Sciatic nerve (tissue), 2 donors: ENCODE results near the gene DLG2. TPM values are rescaled to one million over a fixed set of nuclear protein-coding genes. Genes with fewer than 3 reads are reported as not detected.

ENCODE experiments used
- ATAC-seq: fragments of 200-7000 bp; cut with Tn5 transposase; one replicate; pipeline ENCODE4 v1.9.1; 2020; ENCODE audit warnings: mild to moderate bottlenecking, moderate library complexity
- DNase-seq: peaks from one replicate; pipeline ENCODE4 v3.0.0-alpha.2; 2020; ENCODE audit warnings: low spot score
- intact Hi-C: fragments of 100-400 bp; cut with DNase I; formaldehyde crosslinking; loops from one replicate; pipeline ENCODE4 v1.14.2; 2022
- total RNA-seq: library from RNA; stranded (reverse); fragmentation: NEBNext Ultra II Directional; extraction: Animal tissue kit (Norgen Biotek cat#: 25700); gene quantifications from one replicate; pipeline ENCODE4 v1.2.1, GENCODE V29; 2021
- donor health status: DM: no; HTN: no; CAD: no.
- donor health status: DM: no; HTN: no; CAD: no.

Gene DLG2
- total RNA-seq, 1 donor from 2014 or later, result 17.3 TPM

DNA sequence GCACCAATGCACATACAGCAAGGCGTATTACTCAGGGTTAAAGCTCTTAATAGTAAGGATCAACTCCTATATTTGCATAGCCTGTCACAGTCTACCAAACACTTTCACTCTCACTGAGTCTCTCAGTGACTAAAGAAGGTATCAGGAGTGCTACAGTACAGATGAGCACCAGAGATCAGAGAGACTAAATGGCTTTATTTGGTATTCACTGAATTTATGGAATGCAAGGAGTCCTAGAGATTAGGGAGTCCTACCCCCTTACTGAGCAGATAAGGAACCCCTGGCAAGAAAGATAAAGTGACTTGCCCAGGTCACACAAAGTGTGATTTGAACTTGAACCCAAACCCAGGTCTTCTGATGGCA is 1944.6 kb downstream of the DLG2 start:
- DNase-seq (no peak), ATAC-seq (no peak)
- intact Hi-C loops, result loop anchor here (10.0 kb wide), 1 partner anchor 262 kb away; no protein-coding TSS in a partner anchor

DNA sequence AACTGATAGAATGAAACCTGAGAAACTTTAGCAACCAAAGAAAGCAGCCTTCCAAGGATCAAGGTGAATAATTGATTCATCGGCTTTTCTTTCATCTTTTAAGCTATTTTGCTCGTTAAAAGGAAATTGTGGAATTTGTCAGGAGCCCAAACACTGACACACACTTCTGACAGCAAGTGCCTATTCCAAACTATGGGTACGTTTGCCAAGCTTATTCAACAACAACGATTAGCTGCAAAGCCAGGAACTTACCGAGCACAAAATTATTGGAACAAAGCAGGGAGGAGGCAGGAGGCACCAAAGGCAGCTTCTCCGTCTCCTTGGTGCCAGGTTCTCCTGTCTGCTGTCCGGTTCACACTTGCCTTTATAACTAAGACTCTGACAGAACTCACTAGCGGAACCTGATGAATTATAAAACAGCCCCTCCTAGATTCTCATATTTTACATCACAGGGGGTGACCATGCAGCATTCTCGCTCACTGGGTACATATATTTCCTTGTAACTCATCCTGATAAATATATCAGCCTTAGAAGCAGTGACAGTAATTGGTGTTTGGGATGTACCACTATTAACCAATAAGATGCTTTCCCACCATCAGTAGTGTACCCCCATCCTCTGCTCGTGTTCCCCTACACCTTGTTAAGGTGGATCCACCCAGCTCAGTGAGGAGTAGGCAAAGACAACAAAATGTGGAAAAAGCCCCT is 1945.1 kb downstream of the DLG2 start:
- intact Hi-C loops, result loop anchor here (10.0 kb wide), 1 partner anchor 263 kb away; no protein-coding TSS in a partner anchor
- ATAC-seq (no peak), DNase-seq (no peak)

DNA sequence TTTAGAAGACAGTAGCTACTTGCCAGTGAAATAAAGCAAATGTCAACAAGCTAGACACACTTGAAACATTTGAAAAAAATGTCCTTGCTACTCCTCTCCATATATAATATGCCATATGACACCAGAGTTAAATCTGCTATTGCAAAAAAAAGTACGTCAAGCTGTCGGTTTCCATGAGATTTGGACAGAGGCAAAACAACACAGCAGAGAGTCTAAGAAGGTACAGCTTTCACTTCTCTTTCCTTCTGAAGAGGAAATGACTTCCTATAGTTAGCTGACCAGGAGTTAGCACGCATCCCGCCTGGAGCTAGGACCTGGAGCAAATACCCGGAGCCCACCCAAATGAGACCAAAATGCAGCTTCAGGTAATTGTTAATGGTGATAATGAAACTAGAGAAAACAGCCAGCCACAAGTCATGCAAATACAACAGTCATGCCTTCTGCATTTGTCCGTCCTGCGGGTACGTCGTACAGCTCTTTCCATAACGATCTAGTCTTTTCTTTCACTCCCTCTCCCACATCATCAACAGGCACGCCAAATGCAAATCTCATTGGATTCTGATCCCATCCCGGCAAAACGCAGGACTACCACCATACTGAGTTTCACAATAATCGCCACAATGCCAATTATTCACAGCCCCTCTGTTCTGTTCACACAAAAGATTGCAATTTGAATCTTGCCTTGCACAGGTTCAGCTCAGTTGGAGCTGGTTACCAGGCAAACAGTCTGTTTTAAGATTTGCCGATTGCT is 1945.9 kb downstream of the DLG2 start:
- no peak for ATAC-seq
- DNase-seq, result no peak
- intact Hi-C loops, result loop anchor here (10.0 kb wide), 1 partner anchor 264 kb away; no protein-coding TSS in a partner anchor

DNA sequence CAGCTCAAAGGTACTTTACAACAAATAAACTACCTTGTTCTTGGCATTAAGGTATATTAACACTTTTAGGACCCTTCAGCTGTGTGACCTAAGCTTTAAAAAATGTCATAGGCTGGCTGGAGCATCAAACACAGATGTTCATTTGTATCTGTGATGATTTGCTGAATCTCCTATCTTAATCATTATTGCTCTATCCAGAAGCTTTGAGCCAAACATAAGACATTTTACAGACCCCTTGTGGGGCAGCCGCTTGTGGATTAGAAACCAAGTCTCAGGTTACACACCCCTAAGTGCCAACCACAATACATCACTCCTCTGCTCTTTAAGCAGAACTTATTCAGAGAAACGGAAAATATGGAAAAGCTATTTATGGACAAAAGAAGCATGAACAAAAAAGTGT is 1946.8 kb downstream of the DLG2 start:
- intact Hi-C loops, result loop anchor here (10.0 kb wide), 1 partner anchor 264 kb away; no protein-coding TSS in a partner anchor
- ATAC-seq (no peak), DNase-seq (no peak)

DNA sequence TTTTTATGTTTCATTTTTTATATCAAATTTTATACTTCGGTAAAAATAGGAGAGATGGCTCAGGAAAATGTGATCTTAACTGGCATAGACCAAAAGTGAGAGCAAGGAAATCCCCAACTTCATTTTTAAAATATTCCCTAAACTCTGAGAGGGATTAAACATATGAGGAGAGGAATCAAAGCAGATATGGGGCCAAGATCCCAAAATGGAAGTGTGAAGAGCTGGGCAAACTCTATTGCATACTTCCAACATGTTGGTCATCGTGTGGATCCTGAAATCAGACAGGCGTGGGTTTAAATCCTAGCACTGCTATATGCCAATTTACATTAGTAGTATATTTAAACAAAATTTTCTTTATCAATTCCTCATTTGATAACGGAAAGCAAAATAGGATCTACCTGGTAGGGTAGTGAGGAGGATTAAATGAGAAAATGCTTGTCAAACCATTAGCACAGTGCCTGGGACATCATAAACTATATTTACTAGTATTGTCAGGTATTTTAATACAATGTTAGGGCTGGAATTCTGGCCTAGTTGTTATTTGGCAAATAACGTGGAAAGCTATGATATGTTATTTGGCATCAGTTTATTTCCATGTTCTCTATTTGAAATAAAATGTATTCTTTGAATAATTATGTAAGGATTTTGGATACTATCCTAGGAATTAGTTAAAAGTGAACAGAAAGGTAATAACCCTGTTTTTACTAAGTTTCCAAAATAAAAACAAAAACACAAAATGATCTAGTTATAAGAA is 1948.1 kb downstream of the DLG2 start:
- DNase-seq (no peak), ATAC-seq (no peak)
- intact Hi-C loops, result no loop called here

DNA sequence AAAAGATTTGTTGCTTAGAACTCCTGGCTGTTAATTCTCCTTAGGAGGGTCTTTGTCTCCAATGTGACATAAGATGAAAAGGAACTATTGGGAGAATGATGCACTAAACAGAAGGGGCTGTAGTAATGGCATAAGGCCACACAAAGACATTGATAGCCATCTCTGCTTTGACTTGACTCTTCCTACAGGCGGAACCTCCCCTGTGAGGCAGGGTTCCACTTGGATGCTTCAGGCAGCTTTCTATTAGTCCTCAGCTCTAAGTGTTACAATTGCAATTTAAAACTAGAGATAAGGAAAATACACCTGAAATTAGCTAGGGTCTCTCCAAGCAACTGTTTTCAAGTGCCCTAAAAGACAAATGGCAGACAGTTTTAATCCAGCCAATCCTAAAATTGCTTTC is 1949.4 kb downstream of the DLG2 start:
- intact Hi-C loops, result no loop called here
- ATAC-seq (no peak), DNase-seq (no peak)

DNA sequence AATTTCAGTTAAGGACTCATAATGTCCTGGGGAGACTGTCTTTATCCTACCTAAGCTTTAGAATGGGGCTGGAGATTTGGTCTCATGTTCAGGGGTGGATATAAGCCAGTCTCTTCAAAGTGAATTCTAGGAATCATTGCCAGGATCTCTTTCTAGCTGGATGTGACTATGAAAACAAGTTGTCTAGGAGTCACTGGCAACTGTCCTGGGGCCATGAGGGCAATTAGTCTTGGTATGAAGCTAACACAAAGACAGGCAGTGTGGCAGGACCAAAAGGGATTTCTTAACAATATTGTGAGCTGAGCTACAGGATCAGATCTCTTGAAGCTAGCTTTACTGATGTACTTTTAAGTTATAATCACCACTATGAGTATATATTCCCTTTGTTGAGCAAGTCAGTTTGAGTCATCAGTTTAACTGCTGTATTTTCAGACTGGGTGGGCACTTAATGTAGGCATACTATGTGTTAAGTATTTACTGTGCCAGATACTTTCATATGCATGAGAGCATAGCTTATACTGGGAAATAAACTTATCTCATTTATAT is 1951.0 kb downstream of the DLG2 start:
- no peak for DNase-seq
- intact Hi-C loops, result no loop called here
- no peak for ATAC-seq

DNA sequence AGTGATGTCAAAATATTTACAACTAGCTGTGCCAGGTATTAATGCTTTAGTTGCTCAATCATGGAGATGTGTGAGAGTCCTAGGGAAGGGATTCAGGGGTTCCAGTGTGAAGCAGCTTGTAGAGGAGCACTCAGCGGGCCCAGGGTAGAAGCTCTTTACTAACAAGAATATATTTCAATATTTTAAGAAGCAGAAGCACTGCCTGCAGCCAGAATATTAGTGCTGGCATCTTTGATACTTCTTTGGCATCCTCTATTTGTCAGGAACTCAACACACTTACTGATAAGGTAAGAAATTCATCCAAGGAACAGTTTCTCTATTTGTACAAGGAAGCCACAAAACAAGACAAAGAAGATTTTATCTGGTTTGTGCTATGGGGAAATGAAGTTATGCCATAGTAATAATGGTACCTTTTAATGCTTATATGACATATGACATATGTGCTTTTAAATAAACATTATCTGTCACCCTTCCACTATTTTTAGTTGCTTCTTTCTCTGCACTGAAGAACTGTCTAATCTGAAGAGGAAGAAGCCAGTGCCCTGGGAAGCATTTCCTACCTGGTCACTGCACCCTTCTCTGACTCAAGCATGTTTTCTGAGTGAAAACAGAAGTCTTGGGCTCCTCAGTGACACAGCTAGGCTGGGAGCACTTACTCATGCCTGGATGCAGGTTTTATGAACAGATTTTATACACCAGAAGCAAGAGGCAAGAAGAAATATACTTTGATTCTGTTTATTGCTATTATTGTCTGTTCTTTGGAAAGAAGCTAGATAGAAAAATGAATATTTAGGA is 1952.8 kb downstream of the DLG2 start:
- DNase-seq (no peak), ATAC-seq (no peak)
- intact Hi-C loops, result no loop called here

DNA sequence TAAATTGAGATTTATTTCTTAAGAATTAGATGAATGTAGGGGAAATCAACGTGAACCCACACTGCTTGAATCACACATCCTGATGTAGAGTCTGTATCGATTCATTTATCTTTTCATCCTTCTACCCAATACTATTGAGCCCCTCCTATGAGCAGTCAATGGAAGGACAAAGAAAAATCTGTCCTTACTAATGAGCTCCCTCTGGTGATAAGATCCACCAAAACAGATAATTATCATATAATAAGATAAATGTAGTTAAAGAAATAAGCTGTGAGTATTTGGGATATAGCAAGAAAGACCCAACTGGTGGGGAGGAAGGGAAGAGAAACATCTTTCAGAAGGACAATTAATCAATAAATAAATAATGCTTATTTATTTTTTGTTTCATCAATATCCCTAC is 1955.9 kb downstream of the DLG2 start:
- intact Hi-C loops, result no loop called here

DNA sequence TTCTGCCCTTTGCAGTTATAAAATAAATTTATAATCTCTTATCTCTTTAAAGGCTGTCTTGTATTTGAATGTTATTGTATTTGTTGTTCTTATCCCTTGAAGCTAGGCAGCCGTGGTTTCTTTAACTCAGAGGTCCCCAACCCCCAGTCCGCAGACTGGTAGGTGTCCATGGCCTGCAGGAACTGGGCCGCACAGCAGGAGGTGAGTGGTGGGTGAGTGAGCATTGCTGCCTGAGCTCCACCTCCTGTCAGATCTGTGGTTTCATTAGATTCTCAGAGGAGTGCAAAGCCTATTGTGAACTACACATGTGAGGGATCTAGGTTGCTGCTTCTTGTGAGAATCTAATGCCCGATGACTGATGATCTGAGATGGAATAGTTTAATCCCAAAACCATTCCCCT is 1961.0 kb downstream of the DLG2 start:
- no peak for DNase-seq
- intact Hi-C loops, result no loop called here
- no peak for ATAC-seq

More for the DNA sequence above, 1955.9 kb downstream of the DLG2 start:
- DNase-seq (no peak), ATAC-seq (no peak)

DNA sequence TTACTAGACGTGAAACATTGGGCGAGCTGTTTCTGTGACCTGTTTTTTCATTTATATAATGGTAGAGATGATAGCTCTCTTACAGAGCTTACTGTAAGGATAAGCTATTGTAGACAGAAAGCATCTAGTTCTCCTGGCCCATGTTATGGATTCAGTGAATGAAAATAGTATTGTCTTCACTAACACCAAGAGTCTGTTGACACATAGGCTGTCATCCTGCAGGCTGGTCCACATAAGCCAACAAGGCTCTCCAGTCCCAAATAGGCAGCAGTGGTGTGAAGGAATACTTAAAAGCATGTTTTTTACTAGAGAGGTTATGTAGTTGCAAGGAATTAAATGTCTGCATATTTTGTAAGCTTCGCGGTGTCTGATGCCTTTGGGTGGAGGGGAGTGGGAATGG is 1963.2 kb downstream of the DLG2 start:
- DNase-seq (no peak), ATAC-seq (no peak)
- intact Hi-C loops, result no loop called here

DNA sequence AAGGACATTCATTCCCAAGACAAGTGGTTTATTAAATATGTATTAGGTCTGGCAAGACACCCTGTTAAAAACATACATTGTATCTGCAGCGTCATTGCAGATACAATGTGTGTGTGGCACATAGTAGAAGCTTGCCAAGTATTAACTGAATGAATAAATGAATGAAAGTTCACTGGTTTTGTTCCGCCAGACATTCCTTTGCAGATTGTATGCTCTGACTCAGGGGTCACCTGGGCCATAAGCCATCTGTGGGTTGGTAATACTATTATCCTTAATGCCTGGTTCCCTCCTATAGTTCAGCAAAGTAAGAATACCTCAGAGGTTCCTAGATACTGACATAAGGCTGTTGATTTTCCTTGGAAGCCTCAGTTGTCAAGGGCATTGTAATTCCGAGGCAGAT is 1963.7 kb downstream of the DLG2 start:
- intact Hi-C loops, result no loop called here
- no peak for ATAC-seq
- no peak for DNase-seq

DNA sequence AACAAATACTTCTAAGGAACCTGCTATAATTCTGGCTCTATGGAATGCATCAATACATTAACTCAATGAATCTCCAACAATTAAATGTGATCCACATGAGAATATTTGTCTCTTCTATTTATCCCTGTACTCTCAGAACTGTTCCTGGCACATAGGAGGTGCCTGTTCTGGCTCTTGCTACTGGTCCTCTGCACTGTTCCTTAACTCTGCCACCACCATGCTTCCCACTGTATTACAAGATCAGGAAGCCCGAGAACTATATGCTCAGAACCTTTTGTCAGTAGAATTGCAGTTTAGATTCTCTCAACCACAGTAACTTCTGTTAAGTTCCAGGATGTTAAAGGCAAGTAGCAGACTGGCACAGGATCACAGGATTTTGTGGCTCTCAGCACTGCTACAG is 1964.7 kb downstream of the DLG2 start:
- DNase-seq, result no peak
- ATAC-seq, result no peak
- intact Hi-C loops, result no loop called here

DNA sequence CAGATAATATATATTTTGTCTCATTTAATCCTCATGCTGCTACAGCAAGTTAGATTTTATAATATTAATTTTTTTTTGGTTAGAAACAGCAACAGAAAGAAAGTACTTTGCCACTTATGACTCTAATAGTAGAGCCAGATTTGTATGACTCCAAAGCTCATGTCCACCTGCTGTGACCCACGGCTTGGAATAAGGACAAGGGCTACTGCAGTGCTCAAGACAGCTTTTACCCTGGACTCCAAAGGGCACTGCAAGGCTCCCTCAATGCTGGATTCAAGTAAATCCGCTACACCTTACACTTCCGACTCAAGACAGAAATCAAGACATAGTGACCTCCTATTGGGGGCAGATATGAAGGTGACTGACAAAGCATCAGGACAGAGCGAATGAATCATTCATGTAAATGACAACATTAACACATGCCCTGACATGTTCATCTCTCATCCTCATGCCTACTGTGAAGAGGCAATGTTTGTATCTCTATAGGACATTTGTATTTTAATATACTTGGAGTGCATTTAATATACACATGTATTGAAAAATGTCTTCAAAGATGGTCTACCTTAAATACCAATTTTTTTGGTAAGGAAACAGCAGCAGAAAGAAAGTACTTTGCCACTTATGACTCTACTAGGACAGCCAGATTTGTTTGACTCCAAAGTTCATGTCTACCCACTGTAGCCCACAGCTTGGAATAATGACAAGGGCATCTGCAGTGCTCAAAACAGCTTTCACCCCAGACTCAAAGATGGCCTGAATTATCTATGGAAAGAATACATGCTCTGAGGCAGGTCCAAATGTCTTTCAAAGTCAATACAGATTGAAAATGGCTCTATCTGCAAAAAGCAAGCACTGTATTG is 1965.4 kb downstream of the DLG2 start:
- ATAC-seq (no peak), DNase-seq (no peak)
- intact Hi-C loops, result no loop called here

DNA sequence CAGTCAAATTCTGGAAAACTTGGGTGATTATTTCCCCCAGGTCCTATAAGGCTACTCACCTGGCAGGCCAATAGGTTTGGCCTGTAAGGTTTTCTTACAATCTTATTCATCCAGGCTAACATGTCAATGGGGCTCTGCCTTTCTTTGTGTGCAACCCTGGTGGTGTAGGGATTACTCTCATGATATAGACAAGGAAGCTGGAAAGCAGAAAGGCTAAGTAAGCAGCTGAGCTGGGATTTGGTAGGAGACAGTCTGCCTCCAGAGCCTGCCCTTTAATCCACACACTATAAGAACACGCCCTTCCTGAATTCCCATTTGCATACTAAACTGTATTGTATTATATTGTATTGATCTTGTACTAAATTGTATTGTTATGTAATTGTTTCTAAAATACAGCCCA is 1967.7 kb downstream of the DLG2 start:
- no peak for DNase-seq
- intact Hi-C loops, result no loop called here

DNA sequence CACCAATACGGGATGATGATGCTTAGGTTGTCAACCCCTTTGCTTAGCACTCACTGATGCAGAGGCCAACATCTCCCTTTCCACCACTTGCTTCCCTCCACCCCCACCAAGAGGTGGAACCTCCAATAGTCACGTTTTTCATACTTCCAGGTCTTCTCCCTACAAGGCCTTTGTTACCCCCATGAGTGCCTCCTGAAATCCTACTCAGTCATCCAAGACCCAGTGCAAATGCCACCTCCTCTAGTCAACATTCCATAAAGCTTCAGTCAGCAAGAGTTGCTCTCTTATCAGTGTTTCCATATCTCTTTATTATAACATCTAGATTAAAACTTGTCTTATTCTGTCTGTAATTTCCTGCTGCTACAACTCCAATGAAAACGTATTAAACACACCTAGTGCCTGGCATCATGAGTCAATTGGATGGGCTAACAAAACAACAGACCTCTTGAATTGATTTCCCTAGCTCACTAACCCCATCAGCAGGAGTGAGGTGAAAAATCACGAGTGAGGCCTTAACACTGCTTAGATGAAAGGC is 1970.3 kb downstream of the DLG2 start:
- ATAC-seq, result no peak
- DNase-seq, result no peak
- intact Hi-C loops, result no loop called here

More for the DNA sequence above, 1967.7 kb downstream of the DLG2 start:
- ATAC-seq, result no peak

DNA sequence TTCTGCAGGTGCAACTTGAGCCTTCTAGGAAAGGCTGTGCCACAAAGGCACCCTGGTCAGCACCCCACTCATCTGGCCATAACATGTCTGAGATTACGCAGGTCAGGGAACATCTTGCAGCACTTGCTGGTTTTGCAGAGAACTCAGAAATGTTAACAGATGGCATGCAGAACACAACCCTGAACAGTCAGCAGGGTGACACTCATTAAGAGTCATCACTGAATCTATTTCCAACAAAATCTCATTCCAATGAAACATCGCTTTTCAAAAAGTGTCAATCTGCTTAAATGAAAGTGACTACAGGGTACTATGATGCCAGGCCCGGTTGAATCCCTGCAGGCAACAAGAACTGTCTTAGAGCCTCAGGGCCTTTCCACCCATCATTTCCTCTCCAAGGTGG is 1971.2 kb downstream of the DLG2 start:
- ATAC-seq, result no peak
- intact Hi-C loops, result no loop called here
- DNase-seq, result no peak

DNA sequence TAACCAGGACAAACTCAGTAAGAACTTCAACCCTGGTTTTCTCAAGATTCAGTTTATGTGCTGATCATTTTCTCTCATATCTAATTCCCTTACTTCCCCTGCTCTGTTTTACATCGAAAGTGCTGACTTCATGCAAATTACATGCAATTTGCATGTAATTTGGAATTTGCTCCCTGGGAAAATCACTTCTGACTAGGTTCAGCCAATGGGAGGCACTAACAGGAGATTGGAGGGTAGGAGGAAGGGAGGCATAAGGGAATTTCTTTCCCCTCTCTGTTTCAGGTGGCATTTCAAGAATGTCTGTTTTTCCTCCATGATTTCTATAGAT is 1977.7 kb downstream of the DLG2 start:
- ATAC-seq, result no peak
- DNase-seq, result no peak

More for the DNA sequence above, 1977.7 kb downstream of the DLG2 start:
- intact Hi-C loops, result no loop called here
